Keratinocyte (primary cell): ENCODE data around the gene RAB13. TPM values are rescaled to one million over a fixed set of nuclear protein-coding genes. Genes with fewer than 3 reads are reported as not detected.

Experiments
- DNase-seq: peaks from one replicate; pipeline ENCODE4 v3.0.0-alpha.2; 2011; ENCODE audit warnings: low read depth, missing footprints, low spot score
- FAIRE-seq: peaks from 2 replicates; lab custom pipeline; 2011; peaks lifted over from hg19 to GRCh38; lab: Jason Lieb, UNC
- H2AFZ ChIP-seq: 2 replicates; pipeline ENCODE4 v1.6.0; 2012; ENCODE audit warnings: low read length, control low read depth, inconsistent platforms; ENCODE audit not compliant: control insufficient read depth
- H3K27ac ChIP-seq: 2 replicates; pipeline ENCODE4 v1.5.1; 2011; ENCODE audit warnings: low read length; ENCODE audit not compliant: control insufficient read depth, insufficient read depth
- H3K27me3 ChIP-seq: 3 replicates; pipeline ENCODE4 v1.6.0; 2011; ENCODE audit warnings: low read length; ENCODE audit not compliant: control insufficient read depth, insufficient read depth; ENCODE audit errors: extremely low read depth
- H3K36me3 ChIP-seq, 2 experiments: 2 replicates in 1 of 2; 3 replicates in 1 of 2; pipeline ENCODE4 v1.5.1; 2011; ENCODE audit warnings: low read length in 2 of 2, mild to moderate bottlenecking in 1 of 2; ENCODE audit not compliant: control insufficient read depth in 2 of 2, insufficient read depth in 2 of 2; ENCODE audit errors: extremely low read depth in 1 of 2
- H3K4me1 ChIP-seq: 3 replicates; pipeline ENCODE4 v1.5.1; 2011; ENCODE audit warnings: low read length; ENCODE audit not compliant: control insufficient read depth, insufficient read depth; ENCODE audit errors: extremely low read depth
- H3K4me2 ChIP-seq: 3 replicates; pipeline ENCODE4 v1.6.0; 2011; ENCODE audit warnings: low read depth, low read length; ENCODE audit not compliant: control insufficient read depth, insufficient read depth; ENCODE audit errors: extremely low read depth
- H3K4me3 ChIP-seq, 3 experiments: fragments of 200-600 bp in 1 of 3; sonication (generic) in 1 of 3; 2 replicates in 2 of 3; 3 replicates in 1 of 3; pipeline ENCODE4 v1.5.1; 2011 to 2016; ENCODE audit warnings: low read length in 3 of 3, mild to moderate bottlenecking in 3 of 3, control low read depth in 2 of 3, inconsistent platforms in 1 of 3, low read depth in 1 of 3, mixed read lengths in 1 of 3, mixed run types in 1 of 3, moderate library complexity in 1 of 3; ENCODE audit not compliant: control insufficient read depth in 2 of 3, insufficient read depth in 2 of 3; ENCODE audit errors: extremely low read depth in 1 of 3
- H3K79me2 ChIP-seq: 2 replicates; pipeline ENCODE4 v1.6.0; 2012; ENCODE audit warnings: low read length; ENCODE audit not compliant: control insufficient read depth, insufficient read depth
- H3K9ac ChIP-seq: 3 replicates; pipeline ENCODE4 v1.6.0; 2011; ENCODE audit warnings: low read length; ENCODE audit not compliant: control insufficient read depth, insufficient read depth; ENCODE audit errors: extremely low read depth
- H3K9me1 ChIP-seq: 3 replicates; pipeline ENCODE4 v1.6.0; 2011; ENCODE audit warnings: low read length; ENCODE audit not compliant: control insufficient read depth, insufficient read depth; ENCODE audit errors: extremely low read depth
- H3K9me3 ChIP-seq: 2 replicates; pipeline ENCODE4 v1.5.1; 2012; ENCODE audit warnings: low read depth, low read length; ENCODE audit not compliant: control insufficient read depth
- H4K20me1 ChIP-seq: 3 replicates; pipeline ENCODE4 v1.6.0; 2011; ENCODE audit warnings: low read length; ENCODE audit not compliant: control insufficient read depth, insufficient read depth; ENCODE audit errors: extremely low read depth
- CTCF ChIP-seq, 3 experiments: IDR thresholded peaks in 1 of 3; conservative IDR thresholded peaks in 1 of 3; optimal IDR thresholded peaks in 1 of 3; 2 replicates in 2 of 3; 3 replicates in 1 of 3; pipeline versions ENCODE3 to v1.5.1; 2011; ENCODE audit warnings: low read length in 3 of 3, mild to moderate bottlenecking in 3 of 3, moderate library complexity in 2 of 3, control low read depth in 1 of 3, inconsistent platforms in 1 of 3; ENCODE audit not compliant: insufficient read depth in 2 of 3; ENCODE audit errors: extremely low read depth in 1 of 3
- EZH2 ChIP-seq: IDR thresholded peaks from one replicate; pipeline ENCODE4 v1.6.1; 2012; ENCODE audit warnings: inconsistent platforms, mild to moderate bottlenecking, low read length, moderate library complexity
- dilution Hi-C: fragments of 300-500 bp; cut with MboI; formaldehyde crosslinking; loops from one replicate; pipeline ENCODE4 v1.7.0; 2020; ENCODE audit warnings: low sequenced_read_pairs; ENCODE audit not compliant: extremely low pct_ligation_motif_present
- polyA plus RNA-seq, 5 experiments: library from polyadenylated mRNA; depleted of rRNA in 3 of 5; stranded (reverse) in 3 of 5; stranded (forward) in 1 of 5; unstranded in 1 of 5; fragments of >200 nt; gene quantifications; 1 replicate in 1 of 5; 2 replicates in 3 of 5; 3 replicates in 1 of 5; pipeline versions ENCODE4 v1.2.1 to v1.2.3, GENCODE V29; 2011 to 2012; ENCODE audit warnings: missing spikeins in 2 of 5, low read depth in 1 of 5, low replicate concordance in 1 of 5

The RAB13 gene
- polyA plus RNA-seq, 1 donor (not counting 4 experiments of a cell fraction or from before 2014, with no cell fraction given), result 87.1 TPM

GRCh38 chr1:153967107-153967999 lies 18.8 kb downstream of the RAB13 start, which contains the start of gene CREB3L4:
CREB3L4 (plus strand) TSS chr1:153967902; CDS start chr1:153968526, 624 bp downstream.
- Histone ChIP-seq H3K9ac (peak within 1 kb of the TSS; percentile 83), H3K27ac (peak within 1 kb of the TSS; percentile 78), H3K9me1 (no peaks in the 10 kb centered on the region), H3K9me3 (no peaks in the 10 kb centered on the region), H3K4me3 (peak within 1 kb of the TSS; percentile 53 to 79 (median 64)), H3K4me2 (peak within 1 kb of the TSS; percentile 92), H3K79me2 (peaks cover 7% of the 10 kb centered on the region), H3K4me1 (peaks cover 31% of the 10 kb centered on the region), H3K36me3 (no peaks in the 10 kb centered on the region), H2AFZ (peak within 1 kb of the TSS; percentile 87), H4K20me1 (no peaks in the 10 kb centered on the region), H3K27me3 (no peaks in the 10 kb centered on the region)
- TF ChIP-seq CTCF (optimal IDR thresholded peaks at IDR 0.05 in 1 of 3, IDR thresholded peaks at IDR 0.05 in 1 of 3, conservative IDR thresholded peaks at IDR 0.05 in 1 of 3; ENCODE audit: extremely low read depth in 1 of 3, insufficient read depth in 2 of 3, low read length in 3 of 3) (peak; percentile 20 to 61 (median 39)), EZH2 (no peak)
- no peak for FAIRE-seq
- dilution Hi-C loops, result no loop called here
- no peak for DNase-seq

- H3K9ac ChIP-seq, result peak overlapping the region; percentile 89
- dilution Hi-C loops, result no loop called here
- H3K4me3 ChIP-seq, result peak overlapping the region; percentile 64 to 96 (median 69)
- H3K9me1 ChIP-seq, result no peaks in the 10 kb centered on the region
- no peaks in the 10 kb centered on the region for H3K9me3 ChIP-seq
- peak overlapping the region; percentile 73 for H2AFZ ChIP-seq
- no peak for DNase-seq
- H4K20me1 ChIP-seq, result no peaks in the 10 kb centered on the region
- H3K4me1 ChIP-seq, result peaks cover 44% of the 10 kb centered on the region
- TF ChIP-seq CTCF (optimal IDR thresholded peaks at IDR 0.05 in 1 of 3, IDR thresholded peaks at IDR 0.05 in 1 of 3, conservative IDR thresholded peaks at IDR 0.05 in 1 of 3; ENCODE audit: extremely low read depth in 1 of 3, insufficient read depth in 2 of 3, low read length in 3 of 3) (no peak), EZH2 (no peak)
- peaks cover 23% of the 10 kb centered on the region for H3K79me2 ChIP-seq
- H3K4me2 ChIP-seq, result peak overlapping the region; percentile 94
- FAIRE-seq, result peak; percentile 48
- no peaks in the 10 kb centered on the region for H3K27me3 ChIP-seq
- peak overlapping the region; percentile 95 for H3K27ac ChIP-seq
- H3K36me3 ChIP-seq, result peaks cover 3 to 22% of the 10 kb centered on the region in 2 experiments
Observed at GRCh38 chr1:153963850-153964331, 22.2 kb downstream of the RAB13 start.
